GM18868 (cell line): ENCODE data around the gene RPS6KA2.
"Not testable (repeated sequence)": the region's sequence is repeated elsewhere in the genome, so short reads cannot be mapped to it uniquely, and the experiment has no call there.

ENCODE experiments used
- ATAC-seq: cut with Tn5 transposase; IDR thresholded peaks from one replicate; pipeline ENCODE4 v1.9.1; 2021; ENCODE audit warnings: mild to moderate bottlenecking, moderate library complexity; ENCODE audit not compliant: unreplicated experiment

The RPS6KA2 gene

GRCh38 chr6:166595061-166595780 is 31.8 kb downstream of the RPS6KA2 start:
- no peak for ATAC-seq

- ATAC-seq, result no peak
Observed at GRCh38 chr6:166592821-166593220, 34.2 kb downstream of the RPS6KA2 start.

DNA sequence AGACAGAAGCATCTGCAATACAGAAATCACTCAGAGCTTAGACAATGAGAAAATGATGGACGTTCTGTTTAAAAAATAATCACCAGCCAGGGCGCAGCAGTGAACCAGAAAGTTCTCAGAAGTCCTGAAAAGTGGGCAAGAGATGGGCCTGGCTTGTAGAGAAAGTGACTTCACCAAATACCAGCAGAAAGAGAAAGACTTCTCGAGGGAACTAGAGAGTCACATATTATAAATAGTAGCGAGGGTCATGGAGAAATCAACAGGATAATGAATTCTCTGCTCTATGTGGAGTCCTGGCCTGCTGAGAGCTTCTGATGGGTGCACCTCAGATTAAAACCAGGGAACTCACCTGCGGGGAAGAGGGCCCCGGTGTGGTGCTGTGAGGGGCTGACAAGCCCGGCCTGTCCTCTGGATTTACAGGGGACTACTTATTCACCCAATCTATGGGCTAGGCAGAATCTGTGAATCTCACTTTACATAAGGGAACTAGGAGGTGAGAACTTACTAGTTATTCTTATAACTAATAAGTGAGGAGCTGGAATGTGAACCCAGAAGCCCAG is 35.0 kb downstream of the RPS6KA2 start:
- ATAC-seq, result no peak

DNA sequence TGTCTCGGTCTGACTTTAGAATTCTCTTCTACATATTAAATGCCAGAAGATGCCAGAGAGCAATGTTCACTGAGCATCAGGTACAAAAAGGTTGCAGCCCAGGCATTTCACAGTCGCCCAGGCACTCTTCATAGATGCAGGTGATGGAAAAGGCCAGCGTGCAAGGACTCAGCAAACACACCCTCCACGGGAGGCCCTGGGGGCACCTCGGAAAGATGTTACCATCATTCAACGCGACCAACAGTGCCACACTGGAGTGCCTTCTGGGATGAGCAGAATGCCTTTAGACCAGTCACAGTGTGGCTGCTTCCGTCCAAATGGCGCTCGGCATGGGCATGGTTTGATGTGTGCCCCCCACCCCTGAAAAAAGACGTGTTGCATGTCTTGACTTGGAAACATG is 36.0 kb downstream of the RPS6KA2 start:
- no peak for ATAC-seq

GRCh38 chr6:166589786-166590574 is 37.1 kb downstream of the RPS6KA2 start:
- no peak for ATAC-seq

GRCh38 chr6:166589337-166589731 is 37.7 kb downstream of the RPS6KA2 start:
- ATAC-seq, result peak; percentile 36

DNA sequence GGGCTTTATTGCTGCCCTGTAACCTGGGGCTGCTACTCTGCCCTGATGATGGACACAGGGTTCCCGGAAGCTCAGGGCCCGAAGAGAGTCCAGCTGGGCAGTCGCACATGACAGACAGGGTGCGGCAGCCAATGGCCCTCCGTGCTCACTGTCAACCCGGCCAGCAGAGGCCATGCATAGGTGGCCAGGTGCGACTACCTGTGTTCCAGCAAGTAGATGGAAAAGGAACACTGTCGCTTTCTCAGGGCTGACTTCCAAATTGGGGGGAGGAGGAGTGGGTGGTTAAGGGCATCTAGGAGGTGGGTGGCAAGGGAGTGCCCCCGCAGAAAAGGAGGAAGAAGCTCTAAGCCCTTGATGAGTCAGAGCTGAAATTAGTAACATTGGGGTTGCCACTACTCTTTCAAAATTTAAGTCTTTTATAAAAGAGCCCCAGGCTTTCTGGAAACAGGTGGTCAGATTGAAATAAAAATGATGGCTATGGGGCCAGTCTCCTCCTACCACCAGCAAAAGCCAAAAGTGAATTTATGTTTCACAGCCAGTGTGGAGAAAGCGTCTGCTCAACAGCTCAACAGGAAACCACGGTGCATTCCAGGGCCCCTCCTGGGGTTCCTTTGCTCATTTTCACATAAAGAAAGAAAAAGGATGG is 38.2 kb downstream of the RPS6KA2 start:
- ATAC-seq, result peak; percentile 32

DNA sequence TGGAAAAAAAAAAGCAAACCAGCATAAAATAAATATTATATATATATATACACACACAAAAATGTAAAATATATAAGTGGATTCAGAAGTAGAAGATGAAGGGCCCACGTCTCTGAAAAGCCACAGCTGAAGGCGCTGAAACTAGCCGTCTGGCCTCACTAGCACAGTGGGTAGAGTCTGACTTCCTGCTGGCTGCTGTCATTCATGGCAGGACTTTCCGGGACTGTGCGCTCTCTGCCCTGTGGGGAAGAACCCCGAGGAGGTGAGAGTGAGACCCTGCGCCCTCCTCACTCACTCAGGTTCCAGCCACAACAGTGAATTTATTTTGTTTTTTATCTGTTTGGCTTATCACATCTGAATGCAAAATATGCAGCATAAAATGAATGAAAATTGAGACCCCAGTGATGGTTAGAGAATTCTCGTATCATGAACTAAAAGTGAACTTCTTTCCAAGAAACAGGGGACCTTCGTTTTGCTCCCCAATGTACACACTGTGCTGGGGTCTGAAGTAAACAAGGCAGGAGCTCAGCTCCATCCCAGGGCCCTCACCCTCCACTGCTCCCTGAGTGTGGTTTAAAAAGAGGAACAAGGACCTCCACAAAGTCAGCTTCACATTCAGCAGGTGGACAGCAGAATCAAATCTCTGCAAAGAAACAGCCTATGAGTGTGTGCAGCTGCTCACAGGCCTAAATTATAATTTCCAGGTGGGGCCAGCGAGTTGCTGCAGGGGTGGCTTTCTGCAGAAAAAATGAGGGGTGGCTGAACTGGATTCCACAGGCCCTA is 39.2 kb downstream of the RPS6KA2 start:
- ATAC-seq, result peak; percentile 68

- ATAC-seq, result peak; percentile 78
Observed at GRCh38 chr6:166586424-166587156, 40.5 kb downstream of the RPS6KA2 start, which contains the start of gene RAMACL. RAMACL (minus strand) TSS chr6:166586678; CDS start chr6:166586477, 201 bp downstream.

GRCh38 chr6:166584853-166585429 is 42.1 kb downstream of the RPS6KA2 start:
- ATAC-seq, result no peak

DNA sequence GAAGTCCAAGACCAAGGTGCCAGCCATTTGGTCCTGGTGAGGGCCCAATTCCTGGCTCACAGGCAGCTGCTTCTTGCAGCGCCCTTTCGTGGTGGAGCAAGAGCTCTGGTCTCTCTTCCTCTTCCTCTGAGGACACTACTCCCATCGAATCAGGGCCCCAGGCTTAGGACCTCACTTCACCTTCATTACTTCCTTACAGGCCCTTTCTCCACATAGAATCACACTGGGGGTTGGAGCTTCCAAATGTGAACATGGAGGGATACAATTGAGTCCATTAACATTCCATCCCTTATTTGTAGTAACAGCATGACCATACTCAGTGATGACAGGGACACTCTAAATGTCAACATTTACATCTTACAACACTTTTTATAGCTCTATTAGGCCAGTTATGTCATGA is 42.9 kb downstream of the RPS6KA2 start:
- ATAC-seq, result no peak

DNA sequence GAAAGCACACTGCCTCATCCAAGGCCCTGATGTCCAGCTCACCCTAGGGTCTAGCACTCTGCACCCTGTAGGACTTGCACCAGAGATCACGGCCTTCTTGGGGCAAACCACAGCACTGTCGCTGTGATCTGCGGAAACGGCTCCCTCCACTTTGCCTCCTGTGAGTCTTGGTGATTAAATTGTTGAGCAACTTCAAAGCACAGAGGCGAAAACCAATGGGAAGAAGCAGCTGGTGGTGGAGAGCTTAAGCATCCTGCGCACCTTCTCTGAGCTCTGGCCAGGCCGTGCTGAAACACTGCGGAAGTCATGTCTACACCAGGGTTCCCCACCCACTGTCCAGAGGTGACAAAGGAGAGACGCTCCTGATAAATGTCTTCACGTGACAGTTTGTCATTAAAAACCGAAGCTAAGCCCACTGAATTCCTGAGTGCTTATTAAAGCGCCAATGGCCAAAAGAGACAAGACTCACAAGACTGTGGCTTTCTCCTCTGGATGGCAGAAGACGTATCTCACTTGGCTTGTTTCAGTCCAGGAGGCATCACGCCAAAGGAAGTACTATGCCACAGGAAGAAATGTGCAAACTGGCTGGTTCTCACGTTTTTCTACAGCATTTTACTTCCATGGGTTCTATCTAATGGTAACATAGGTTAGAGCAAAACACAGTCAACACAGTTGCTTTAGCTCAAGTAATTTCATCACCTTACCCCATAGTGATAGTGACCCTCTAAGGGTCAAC is 43.7 kb downstream of the RPS6KA2 start:
- ATAC-seq, result no peak

GRCh38 chr6:166582258-166582657 is 44.8 kb downstream of the RPS6KA2 start:
- ATAC-seq, result no peak

GRCh38 chr6:166581801-166582200 is 45.2 kb downstream of the RPS6KA2 start:
- not testable (repeated sequence) for ATAC-seq

- no peak for ATAC-seq
Observed at GRCh38 chr6:166581091-166581511, 46.0 kb downstream of the RPS6KA2 start.

DNA sequence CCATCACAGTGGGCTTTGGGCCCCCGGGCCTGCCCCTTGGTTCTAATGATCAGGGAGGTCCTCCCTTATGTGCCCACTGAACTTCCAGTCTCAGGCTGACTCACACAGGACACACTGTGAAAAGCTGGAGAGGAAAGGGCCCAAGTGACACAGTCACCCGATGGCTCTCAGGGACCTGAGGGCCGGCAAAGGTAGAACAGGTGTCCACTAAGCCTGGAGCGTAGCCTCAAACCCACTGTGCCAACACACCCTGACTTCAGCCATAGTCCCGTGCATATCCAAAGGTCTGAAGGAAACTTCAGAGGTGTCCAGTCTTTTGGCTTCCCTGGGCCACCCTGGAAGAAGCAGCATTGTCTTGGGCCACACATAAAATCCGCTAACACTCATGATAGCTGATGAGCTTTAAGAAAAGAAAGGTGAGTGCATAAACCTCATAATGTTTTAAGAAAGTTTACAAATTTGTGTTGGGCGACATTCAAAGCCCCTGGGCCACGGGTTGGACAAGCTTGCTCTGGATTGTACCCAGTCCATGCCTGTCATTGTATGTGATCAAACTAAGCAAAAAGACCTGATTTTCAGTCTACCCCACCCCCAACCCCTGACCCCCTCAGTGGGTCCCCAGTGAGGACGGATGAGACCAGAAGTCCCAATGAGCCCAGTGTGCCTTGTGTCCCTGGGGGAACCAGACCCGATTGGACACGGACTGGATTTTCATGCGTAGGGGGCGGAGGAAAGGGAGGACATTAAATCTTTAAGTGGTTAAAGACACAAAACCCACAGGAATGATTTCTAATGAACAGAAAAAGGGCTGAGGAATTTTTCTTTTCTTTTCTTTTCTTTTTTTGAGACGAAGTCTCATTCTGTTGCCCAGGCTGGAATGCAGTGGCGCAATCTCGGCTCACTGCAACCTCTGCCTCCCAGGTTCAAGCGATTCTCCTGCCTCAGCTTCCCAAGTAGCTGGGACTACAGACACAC is 46.7 kb downstream of the RPS6KA2 start:
- no peak for ATAC-seq

- no peak for ATAC-seq
Observed at GRCh38 chr6:166579237-166579850, 47.7 kb downstream of the RPS6KA2 start.
